ENCODE measurements around the gene CTDSP2.
"Not testable (repeated sequence)": the region's sequence is repeated elsewhere in the genome, so short reads cannot be mapped to it uniquely, and the experiment has no call there.

The CTDSP2 gene

DNA sequence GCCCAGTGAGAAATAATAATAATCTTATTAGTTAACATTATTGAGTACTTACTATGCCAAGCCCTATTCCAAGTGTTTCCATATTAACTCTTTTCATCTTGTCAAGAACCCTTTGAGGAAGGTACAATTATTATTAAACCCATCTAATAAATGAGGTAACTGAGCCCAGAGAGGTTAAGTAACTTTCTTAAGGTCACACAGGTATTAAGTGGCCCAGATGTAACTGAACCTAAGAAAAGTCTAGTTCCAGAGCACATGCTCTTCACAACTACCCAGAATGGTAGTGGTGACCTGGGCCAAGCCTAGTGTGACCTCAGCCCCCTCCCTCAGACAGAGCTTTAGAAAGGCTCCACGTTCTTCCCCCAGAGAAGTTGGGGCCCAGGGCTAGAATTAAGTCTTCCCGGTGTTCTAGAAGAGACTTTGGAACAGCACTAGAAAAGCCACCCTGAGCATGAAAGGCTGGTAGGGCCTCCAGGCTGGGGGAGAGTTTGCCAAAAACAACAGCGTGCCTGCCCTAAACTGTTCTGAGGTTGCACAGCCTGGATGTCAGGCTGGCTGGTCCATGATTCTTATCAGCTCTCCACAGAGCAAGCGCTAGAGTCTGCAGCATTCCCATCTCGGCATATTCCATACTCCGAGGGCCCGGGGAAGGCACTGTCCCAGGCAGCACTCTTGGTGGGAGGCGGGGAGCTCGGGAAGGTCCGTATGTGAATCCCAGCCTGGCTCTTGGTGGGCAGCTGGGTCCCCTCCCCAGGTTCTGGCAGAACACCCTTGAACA is 41.3 kb upstream of the CTDSP2 start:
- TF ChIP-seq CTCF (IDR thresholded peaks at IDR 0.05; ENCODE audit: low read depth, low read length, missing control alignments), result no peak
- in situ Hi-C loops (cut with HindIII; ENCODE audit: low sequenced_read_pairs), result no loop called here
- no peak overlapping the region for H3K4me3 ChIP-seq (ENCODE audit: low read depth, low read length)
- no peak for DNase-seq (ENCODE audit: low read depth)

DNA sequence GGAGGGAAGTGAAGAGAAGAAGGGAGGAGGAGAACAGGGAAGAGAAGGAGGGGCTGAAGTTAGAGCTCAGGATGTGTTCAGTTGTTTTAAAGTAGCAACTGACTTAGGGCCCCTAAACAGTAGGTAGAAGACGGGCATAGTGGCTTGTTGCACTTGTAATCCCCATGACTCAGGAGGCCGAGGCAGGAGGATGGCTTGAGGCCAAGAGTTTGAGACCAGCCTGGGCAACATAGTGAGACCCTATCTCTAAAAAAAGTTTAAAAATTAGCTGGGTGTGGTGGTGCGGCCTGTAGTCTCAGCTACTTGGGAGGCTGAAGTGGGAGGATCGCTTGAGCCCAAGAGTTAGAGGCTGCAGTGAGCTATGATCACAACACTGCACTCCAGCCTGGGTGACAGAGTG is 40.4 kb upstream of the CTDSP2 start:
- H3K4me3 ChIP-seq (ENCODE audit: low read depth, low read length); in situ Hi-C loops (cut with HindIII; ENCODE audit: low sequenced_read_pairs); DNase-seq (ENCODE audit: low read depth): not testable (repeated sequence)

- in situ Hi-C loops (cut with HindIII; ENCODE audit: low sequenced_read_pairs), result no loop called here
- no peak for TF ChIP-seq CTCF (IDR thresholded peaks at IDR 0.05; ENCODE audit: low read depth, low read length, missing control alignments)
- no peak for DNase-seq (ENCODE audit: low read depth)
- no peak overlapping the region for H3K4me3 ChIP-seq (ENCODE audit: low read depth, low read length)
Measured at GRCh38 chr12:57886542-57886941, 40.0 kb upstream of the CTDSP2 start.

GRCh38 chr12:57885207-57885606 is 38.7 kb upstream of the CTDSP2 start:
- no peak overlapping the region for H3K4me3 ChIP-seq (ENCODE audit: low read depth, low read length)
- DNase-seq (ENCODE audit: low read depth), result no peak
- in situ Hi-C loops (cut with HindIII; ENCODE audit: low sequenced_read_pairs), result no loop called here
- TF ChIP-seq CTCF (IDR thresholded peaks at IDR 0.05; ENCODE audit: low read depth, low read length, missing control alignments), result no peak

- no peak overlapping the region for H3K4me3 ChIP-seq (ENCODE audit: low read depth, low read length)
- in situ Hi-C loops (cut with HindIII; ENCODE audit: low sequenced_read_pairs), result no loop called here
- no peak for DNase-seq (ENCODE audit: low read depth)
- TF ChIP-seq CTCF (IDR thresholded peaks at IDR 0.05; ENCODE audit: low read depth, low read length, missing control alignments), result no peak
Measured at GRCh38 chr12:57883700-57884099, 37.2 kb upstream of the CTDSP2 start.

DNA sequence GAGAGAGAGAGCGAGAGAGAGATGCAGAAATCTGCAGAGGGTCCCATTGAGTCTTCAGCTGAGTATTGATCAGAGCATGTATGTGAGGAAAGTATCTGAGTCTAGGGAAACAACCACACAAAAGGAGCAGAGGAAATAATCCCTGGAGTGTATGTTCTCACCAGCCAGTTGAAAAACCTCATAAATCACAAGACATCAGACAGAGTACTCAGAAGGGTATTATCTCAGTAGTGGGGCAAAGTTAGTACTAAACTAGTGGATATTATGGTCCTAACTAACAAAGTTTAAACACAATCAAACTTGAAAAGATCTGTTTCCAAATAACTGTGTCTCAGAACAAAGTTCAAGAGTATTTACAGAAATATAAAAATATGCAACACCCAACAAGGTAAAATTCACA is 36.5 kb upstream of the CTDSP2 start:
- DNase-seq (ENCODE audit: low read depth), result no peak
- in situ Hi-C loops (cut with HindIII; ENCODE audit: low sequenced_read_pairs), result no loop called here
- TF ChIP-seq CTCF (IDR thresholded peaks at IDR 0.05; ENCODE audit: low read depth, low read length, missing control alignments), result no peak
- H3K4me3 ChIP-seq (ENCODE audit: low read depth, low read length), result no peak overlapping the region

- in situ Hi-C loops (cut with HindIII; ENCODE audit: low sequenced_read_pairs), result no loop called here
- H3K4me3 ChIP-seq (ENCODE audit: low read depth, low read length), result no peak overlapping the region
- DNase-seq (ENCODE audit: low read depth), result no peak
- TF ChIP-seq CTCF (IDR thresholded peaks at IDR 0.05; ENCODE audit: low read depth, low read length, missing control alignments), result no peak
Measured at GRCh38 chr12:57882575-57882974, 36.0 kb upstream of the CTDSP2 start.

Data from astrocyte of the cerebellum (primary cell).